Measurements from ENCODE around the gene RIPOR3.
A peak's percentile ranks its signal among the peaks of the same experiment; 100 is the strongest.
"Not testable (repeated sequence)": the region's sequence is repeated elsewhere in the genome, so short reads cannot be mapped to it uniquely, and the experiment has no call there.

The RIPOR3 gene

DNA sequence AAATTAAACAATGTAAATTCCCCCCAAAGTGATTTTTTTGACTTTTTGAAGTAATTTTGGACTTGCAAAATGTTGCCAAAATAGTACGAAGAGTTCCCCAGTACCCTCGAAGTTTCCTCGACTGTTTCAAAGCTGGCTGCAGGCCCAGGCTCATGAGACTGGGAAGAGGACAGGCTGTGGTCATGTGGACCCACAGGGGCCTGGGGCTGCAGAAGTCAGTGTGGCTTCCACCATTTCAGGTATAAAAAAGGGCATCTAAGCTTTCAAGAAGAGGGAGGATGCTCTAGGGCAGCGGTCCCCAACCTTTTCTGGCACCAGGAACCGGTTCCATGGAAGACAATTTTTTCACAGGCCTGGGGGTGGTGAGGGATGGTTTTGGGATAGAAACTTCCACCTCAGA, 106.1 kb downstream of the RIPOR3 start:
- no peak for DNase-seq

- DNase-seq: no peak
Observed at GRCh38 chr20:50584687-50585086, 106.7 kb downstream of the RIPOR3 start.

DNA sequence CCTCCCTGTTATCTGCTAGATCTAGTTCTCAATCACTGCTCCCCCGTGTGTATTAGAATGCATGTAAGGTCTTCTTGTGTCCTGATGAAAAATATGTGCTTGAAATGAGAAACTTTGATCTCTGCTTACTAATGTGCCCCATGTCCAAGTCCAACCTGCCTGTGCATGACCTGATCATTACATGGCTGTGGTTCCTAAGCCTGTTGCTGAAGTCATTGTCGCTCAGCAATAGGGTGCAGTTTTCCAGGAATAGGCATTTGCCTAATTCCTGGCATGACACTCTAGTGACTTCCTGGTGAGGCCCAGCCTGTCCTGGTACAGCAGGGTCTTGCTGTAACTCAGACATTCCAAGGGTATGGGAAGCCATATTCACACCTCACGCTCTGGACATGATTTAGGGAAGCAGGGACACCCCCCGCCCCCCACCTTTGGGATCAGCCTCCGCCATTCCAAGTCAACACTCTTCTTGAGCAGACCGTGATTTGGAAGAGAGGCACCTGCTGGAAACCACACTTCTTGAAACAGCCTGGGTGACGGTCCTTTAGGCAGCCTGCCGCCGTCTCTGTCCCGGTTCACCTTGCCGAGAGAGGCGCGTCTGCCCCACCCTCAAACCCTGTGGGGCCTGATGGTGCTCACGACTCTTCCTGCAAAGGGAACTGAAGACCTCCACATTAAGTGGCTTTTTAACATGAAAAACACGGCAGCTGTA, 107.7 kb downstream of the RIPOR3 start:
- DNase-seq: no peak

GRCh38 chr20:50582591-50583234, 108.6 kb downstream of the RIPOR3 start:
- no peak for DNase-seq

GRCh38 chr20:50582092-50582491, 109.2 kb downstream of the RIPOR3 start:
- DNase-seq: no peak

DNA sequence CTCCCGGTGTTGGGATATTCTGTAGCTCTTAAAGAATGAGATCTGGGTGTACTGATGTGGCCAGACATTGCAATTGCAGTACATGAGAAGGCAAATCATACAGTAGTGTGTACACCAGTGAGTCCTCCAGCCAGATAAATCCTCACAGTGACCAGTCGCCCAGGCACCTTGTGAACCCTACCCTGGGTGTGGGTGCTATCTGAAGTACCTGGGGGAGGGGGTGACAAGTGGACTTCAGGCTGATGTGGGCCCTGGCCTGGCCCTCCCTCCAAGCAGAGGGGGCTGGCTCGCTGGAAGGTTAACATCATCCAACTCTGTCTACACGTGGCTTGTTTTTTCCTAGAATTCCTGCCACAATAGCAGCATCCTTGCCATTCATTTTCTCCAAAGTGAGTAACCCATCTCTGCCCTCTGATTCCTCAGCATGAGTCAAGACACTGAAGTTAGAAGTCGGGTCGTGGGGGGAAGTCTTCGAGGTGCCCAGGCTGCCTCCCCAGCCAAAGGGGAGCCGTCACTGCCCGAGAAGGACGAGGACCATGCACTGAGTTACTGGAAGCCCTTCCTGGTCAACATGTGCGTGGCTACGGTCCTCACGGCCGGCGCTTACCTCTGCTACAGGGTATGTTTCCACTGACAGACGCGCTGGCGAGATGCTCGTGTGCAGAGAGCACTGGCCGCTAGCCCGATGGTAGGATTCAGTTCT, 110.3 kb downstream of the RIPOR3 start:
- no peak for DNase-seq

DNA sequence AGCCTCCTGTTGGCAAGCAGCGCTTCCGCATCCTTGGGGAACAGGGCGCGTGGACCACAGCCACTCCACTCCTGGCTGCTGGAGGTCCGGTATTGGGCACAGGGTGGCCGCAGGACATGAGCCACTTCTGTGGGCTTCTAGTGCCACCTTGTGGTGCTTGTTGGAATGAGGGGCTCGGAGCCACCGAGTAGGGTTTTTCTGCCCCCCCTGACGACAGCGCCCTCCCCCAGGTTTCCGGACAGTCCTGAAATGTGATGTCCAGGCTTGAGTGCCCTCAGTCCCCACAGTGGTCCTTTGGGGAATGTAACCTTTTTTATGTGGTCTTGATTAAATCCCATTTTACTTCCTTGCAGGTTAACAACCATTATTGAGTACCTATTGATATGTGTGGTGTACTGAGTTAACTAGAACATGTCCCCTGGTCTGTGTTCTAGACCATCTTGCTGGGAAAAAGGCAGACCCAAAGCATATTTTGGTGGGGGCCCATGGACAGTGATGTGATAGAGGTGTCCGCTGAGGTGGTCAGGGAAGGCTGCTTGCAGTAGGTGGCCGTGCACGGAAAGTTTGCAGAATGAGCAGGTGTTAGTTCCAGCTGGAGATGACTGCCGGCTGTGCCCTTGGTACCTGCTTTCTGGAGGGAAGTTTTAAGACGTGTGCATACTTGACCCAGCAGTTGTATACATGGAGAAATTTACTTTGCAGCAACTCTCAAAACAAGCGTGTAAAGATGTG, 111.2 kb downstream of the RIPOR3 start:
- peak; percentile 69 for DNase-seq

DNA sequence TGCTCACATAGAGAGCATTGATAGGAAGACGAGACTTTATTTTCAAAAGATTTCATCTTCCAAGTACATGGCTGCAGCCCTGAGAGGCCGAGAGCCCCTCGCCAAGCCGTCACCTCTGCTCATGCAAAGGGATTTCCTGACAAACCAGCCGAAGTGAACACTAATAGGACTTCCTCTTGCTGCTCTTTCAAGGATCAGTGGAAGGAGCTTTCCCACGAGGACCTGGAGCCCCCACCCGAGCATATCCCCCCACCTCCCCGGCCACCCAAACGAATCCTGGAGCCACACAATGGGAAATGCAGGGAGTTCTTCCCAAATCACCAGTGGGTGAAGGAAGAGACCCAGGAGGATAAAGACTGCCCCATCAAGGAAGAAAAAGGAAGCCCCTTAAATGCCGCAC, 111.8 kb downstream of the RIPOR3 start:
- DNase-seq: no peak

- no peak for DNase-seq
Observed at GRCh38 chr20:50578778-50579165, 112.6 kb downstream of the RIPOR3 start.

DNA sequence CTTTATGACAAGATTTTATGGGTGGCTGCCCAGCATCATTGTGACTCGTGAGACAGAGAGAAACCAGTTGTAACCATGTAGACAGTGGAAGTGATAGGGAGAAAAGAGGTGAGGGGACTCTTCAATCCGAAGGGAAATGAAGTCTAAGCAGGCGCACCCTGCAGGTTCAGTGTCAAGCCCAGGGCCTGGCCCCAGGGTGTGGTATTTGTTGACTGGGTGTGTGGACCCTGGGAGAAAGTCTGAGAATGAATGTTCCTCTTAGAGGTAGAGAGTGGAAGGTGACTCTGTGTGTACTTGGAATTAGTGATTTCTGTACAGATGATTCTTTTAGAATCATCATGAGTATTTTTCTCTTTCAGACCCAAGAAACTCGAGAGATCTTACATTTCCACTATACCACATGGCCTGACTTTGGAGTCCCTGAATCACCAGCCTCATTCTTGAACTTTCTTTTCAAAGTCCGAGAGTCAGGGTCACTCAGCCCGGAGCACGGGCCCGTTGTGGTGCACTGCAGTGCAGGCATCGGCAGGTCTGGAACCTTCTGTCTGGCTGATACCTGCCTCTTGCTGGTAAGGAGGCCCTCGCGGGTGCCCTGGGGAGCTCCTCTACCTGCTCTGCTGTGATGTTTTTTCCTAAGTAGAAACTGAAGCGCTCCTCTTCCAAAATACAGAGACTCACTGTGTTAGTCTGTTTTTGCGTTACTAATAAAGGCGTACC, 113.1 kb downstream of the RIPOR3 start:
- DNase-seq: no peak

GRCh38 chr20:50577175-50578018, 113.9 kb downstream of the RIPOR3 start:
- DNase-seq: no peak

GRCh38 chr20:50575865-50576720, 115.2 kb downstream of the RIPOR3 start:
- peak; percentile 38 for DNase-seq

- no peak for DNase-seq
Observed at GRCh38 chr20:50574586-50574985, 116.8 kb downstream of the RIPOR3 start.

DNA sequence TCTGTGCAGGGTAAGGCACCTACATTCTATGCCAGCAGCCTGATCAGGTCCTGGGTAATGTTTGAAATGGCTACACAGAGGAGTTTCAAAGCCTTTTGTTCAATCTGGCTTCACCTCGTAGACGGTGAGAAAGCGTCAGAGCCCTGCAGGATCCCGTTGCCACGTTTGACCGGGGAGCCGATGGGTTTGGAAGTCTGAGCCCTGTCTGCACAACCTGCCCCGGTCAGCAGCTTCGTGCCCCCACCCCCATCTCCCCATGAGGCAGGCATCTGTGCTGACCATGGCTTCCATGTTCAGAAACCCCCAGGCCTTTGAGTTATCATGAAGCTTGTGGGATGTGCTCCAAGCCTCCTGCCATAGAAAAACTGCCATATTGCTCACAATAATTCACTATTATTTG, 117.2 kb downstream of the RIPOR3 start:
- DNase-seq: no peak

GRCh38 chr20:50572938-50573777, 118.2 kb downstream of the RIPOR3 start:
- DNase-seq: peak; percentile 21

GRCh38 chr20:50571466-50571865, 119.9 kb downstream of the RIPOR3 start:
- DNase-seq: no peak

- DNase-seq: no peak
Observed at GRCh38 chr20:50569864-50570836, 121.2 kb downstream of the RIPOR3 start.

DNA sequence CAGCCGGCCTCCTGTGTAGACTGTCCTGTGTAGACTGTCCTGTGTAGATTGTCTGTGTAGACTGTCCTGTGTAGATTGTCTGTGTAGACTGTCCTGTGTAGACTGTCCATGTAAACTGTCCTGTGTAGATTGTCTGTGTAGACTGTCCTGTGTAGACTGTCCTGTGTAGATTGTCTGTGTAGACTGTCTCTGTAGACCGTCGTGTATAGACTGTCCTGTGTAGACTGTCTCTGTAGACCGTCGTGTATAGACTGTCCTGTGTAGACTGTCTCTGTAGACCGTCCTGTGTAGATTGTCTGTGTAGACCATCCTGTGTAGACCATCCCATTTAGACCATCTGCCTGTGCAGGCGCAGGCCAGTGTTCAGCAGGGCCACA, 121.9 kb downstream of the RIPOR3 start:
- DNase-seq: not testable (repeated sequence)

- no peak for DNase-seq
Observed at GRCh38 chr20:50568549-50568942, 122.8 kb downstream of the RIPOR3 start.
